Fibroblast of villous mesenchyme (primary cell): ENCODE data around the gene ALDH1A1. TPM values are rescaled to one million over a fixed set of nuclear protein-coding genes. Genes with fewer than 3 reads are reported as not detected.

ENCODE experiments used
- DNase-seq: peaks from one replicate; pipeline ENCODE4 v3.0.0-alpha.2; 2010; ENCODE audit warnings: low read depth
- H3K4me3 ChIP-seq: 2 replicates; pipeline ENCODE4 v1.5.1; 2011; ENCODE audit warnings: low read depth, mild to moderate bottlenecking, low read length
- CTCF ChIP-seq: IDR thresholded peaks from 2 replicates; pipeline ENCODE4 v1.5.1; 2012; ENCODE audit warnings: low read depth, mild to moderate bottlenecking, low read length; ENCODE audit not compliant: insufficient read depth
- total RNA-seq: library from RNA; depleted of rRNA; stranded (reverse); fragments of >200 nt; gene quantifications from 2 replicates; pipeline ENCODE4 v1.2.3, GENCODE V29; 2012

The ALDH1A1 gene
- total RNA-seq, 1 donor: 450 TPM

GRCh38 chr9:72980183-72980582 lies 27.3 kb upstream of the ALDH1A1 start:
- H3K4me3 ChIP-seq: no peak overlapping the region
- DNase-seq: no peak
- no peak for TF ChIP-seq CTCF

GRCh38 chr9:72979405-72980100 lies 26.7 kb upstream of the ALDH1A1 start:
- H3K4me3 ChIP-seq: no peak overlapping the region
- no peak for DNase-seq
- no peak for TF ChIP-seq CTCF

- DNase-seq: no peak
- TF ChIP-seq CTCF: no peak
- no peak overlapping the region for H3K4me3 ChIP-seq
These were observed 25.9 kb upstream of the ALDH1A1 start for GRCh38 chr9:72978744-72979143.

GRCh38 chr9:72977670-72978069 lies 24.8 kb upstream of the ALDH1A1 start:
- DNase-seq: no peak
- TF ChIP-seq CTCF: no peak
- no peak overlapping the region for H3K4me3 ChIP-seq

- no peak overlapping the region for H3K4me3 ChIP-seq
- no peak for DNase-seq
- no peak for TF ChIP-seq CTCF
These were observed 21.6 kb upstream of the ALDH1A1 start for GRCh38 chr9:72974501-72974900.

GRCh38 chr9:72972636-72973035 lies 19.8 kb upstream of the ALDH1A1 start:
- no peak for DNase-seq
- no peak for TF ChIP-seq CTCF
- no peak overlapping the region for H3K4me3 ChIP-seq

GRCh38 chr9:72971411-72971810 lies 18.6 kb upstream of the ALDH1A1 start:
- DNase-seq: no peak
- H3K4me3 ChIP-seq: no peak overlapping the region
- TF ChIP-seq CTCF: no peak
